SIG-M5 treated with dmso at 0.1 percent for 504 hours (cell line): ENCODE data around the gene CDK16.

Source experiments
- DNase-seq: peaks from one replicate; lab custom pipeline; 2025; ENCODE audit not compliant: unreplicated experiment; lab: John Stamatoyannopoulos, UW

CDK16 gene

GRCh38 chrX:47226531-47227333 lies 8.3 kb downstream of the CDK16 start:
- DNase-seq: no peak

- no peak for DNase-seq
Measured at GRCh38 chrX:47227334-47227583, 8.8 kb downstream of the CDK16 start.

- DNase-seq: no peak
Measured at GRCh38 chrX:47228550-47229270, 10.2 kb downstream of the CDK16 start.

- no peak for DNase-seq
Measured at GRCh38 chrX:47229427-47229826, 10.9 kb downstream of the CDK16 start.

GRCh38 chrX:47230136-47230868 lies 11.8 kb downstream of the CDK16 start:
- no peak for DNase-seq

GRCh38 chrX:47231167-47231566 lies 12.7 kb downstream of the CDK16 start:
- DNase-seq: no peak

- DNase-seq: no peak
Measured at GRCh38 chrX:47232197-47232802, 13.8 kb downstream of the CDK16 start.

- DNase-seq: peak; percentile 40
Measured at GRCh38 chrX:47232803-47233332, 14.4 kb downstream of the CDK16 start, which contains the start of gene USP11. USP11 (plus strand) TSS chrX:47233009; CDS start chrX:47233044, 35 bp downstream.

- peak; percentile 96 for DNase-seq
Measured at GRCh38 chrX:47233333-47234113, 15.0 kb downstream of the CDK16 start.

GRCh38 chrX:47234583-47234982 lies 16.1 kb downstream of the CDK16 start:
- no peak for DNase-seq

GRCh38 chrX:47235691-47236103 lies 17.2 kb downstream of the CDK16 start:
- no peak for DNase-seq

GRCh38 chrX:47239199-47239598 lies 20.7 kb downstream of the CDK16 start:
- no peak for DNase-seq

- no peak for DNase-seq
Measured at GRCh38 chrX:47239898-47240545, 21.5 kb downstream of the CDK16 start.

- DNase-seq: no peak
Measured at GRCh38 chrX:47240619-47241018, 22.1 kb downstream of the CDK16 start.

- DNase-seq: no peak
Measured at GRCh38 chrX:47241201-47242011, 22.9 kb downstream of the CDK16 start.

- DNase-seq: no peak
Measured at GRCh38 chrX:47242321-47242720, 23.8 kb downstream of the CDK16 start.

- no peak for DNase-seq
Measured at GRCh38 chrX:47243351-47243750, 24.9 kb downstream of the CDK16 start.

GRCh38 chrX:47244676-47245075 lies 26.2 kb downstream of the CDK16 start:
- no peak for DNase-seq

- DNase-seq: no peak
Measured at GRCh38 chrX:47245156-47245555, 26.7 kb downstream of the CDK16 start.
